Activated gamma-delta T cell treated with Interleukin-2 at 50 U/mL for 16 hours (primary cell): ENCODE results near the gene PRKAG2.

Experiments used
- DNase-seq: peaks from one replicate; pipeline ENCODE4 v3.0.0-alpha.2; 2020

The PRKAG2 gene

GRCh38 chr7:151864081-151864480, 12.8 kb downstream of the PRKAG2 start:
- no peak for DNase-seq

- no peak for DNase-seq
Measured at GRCh38 chr7:151863386-151864079, 13.4 kb downstream of the PRKAG2 start.

DNA sequence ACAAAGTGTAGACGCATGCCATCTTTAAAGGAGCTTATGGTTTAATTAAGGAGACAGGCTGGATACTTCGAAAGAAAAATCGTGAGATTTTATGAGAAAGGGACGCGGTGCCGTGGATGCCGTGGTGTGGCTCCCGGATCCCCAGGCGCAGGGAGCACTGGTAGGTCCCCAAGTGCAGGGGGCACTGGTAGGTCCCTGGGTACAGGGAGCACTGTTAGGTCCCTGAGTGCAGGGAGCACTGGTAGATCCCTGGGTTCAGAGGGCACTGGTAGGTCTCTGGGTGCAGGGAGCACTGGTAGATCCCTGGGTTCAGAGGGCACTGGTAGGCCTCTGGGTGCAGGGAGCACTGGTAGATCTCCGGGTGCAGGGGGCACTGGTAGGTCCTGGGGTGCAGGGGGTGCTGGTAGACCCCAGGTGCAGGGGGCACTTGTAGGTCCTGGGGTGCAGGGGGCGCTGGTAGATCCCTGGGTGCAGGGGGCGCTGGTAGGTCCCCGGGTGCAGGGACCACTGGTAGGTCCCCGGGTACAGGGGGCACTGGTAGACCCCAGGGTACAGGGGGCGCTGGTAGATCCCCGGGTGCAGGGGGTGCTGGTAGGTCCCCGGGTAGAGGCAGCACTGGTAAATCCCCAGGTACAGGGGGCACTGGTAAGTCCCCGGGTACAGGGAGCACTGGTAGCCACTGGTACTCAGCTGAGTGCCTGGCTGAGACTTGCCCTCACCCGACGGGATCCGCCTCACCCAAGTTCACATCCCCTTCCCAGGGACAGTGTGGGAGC, 14.1 kb downstream of the PRKAG2 start:
- DNase-seq = no peak

DNA sequence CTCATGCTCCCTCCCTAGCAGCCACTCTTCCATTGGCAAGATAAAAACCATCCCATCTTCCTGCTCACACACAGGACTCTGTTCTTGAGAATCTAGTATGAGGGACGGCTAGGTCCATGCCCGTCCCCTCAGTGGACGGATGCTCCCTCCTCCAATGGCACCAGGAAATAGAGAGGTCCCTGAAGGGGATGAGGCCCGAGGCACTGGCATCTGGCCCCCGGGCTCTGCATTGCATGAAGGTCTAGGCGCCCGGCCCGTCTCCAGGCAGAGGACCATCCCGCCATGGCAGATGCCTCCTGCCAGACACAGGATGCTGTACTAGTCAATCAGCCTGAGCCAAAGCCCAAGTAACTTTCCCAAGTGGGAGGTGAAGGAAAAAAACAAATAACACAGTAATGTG, 15.0 kb downstream of the PRKAG2 start:
- no peak for DNase-seq

DNA sequence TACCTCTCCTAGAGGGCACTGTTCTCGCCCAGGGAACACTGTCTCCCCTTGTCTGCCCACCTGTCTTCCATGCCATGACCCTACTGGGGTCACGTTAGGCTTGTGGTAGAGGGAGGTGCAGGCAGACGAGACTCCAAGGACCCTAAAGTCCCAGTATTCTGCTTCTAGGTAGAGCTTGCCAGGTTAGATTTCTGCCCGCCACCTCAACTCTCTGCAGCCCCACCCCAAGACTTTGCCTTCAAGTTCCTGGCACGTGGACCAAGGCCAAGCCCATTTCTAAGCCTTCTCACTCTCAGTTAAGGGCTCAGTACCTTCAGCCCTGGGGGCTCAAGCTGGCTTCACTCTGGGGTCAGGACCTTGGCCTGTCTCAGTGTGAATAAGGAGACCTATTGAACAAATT, 16.1 kb downstream of the PRKAG2 start:
- no peak for DNase-seq

DNA sequence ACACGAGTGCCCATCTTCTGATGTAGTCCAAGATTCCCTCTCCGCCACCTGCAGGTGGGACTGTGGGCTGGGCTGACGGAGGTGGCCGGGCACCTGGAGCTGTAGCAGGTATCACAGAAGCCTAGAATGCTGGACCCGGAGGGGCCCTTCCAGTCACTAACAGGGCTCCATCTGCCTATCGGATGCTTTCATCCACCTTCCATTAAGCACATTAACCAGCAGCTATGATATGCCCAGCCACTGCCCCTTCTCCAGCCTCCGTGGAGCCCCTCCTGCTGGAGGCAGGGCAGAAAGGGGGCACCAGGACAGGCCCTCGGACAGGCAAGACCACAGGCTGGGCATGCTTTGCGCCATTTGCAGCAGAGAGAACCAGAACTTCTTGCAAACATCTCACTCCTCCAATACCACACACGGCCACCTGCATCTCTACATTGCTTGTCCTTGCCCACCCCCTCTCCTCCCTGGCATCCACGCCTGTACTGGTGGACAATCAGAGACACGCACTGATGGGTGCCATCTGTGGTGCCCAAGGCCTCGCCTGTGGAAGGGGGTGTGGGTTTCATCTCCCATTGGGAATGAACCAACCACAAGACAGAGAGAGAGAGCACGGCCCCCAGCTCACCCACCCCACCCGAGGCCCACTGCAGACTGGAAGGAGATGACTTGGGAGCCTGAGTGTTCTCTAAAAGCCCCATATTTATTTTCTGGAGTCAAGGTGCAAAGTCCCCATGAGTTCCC, 16.8 kb downstream of the PRKAG2 start:
- DNase-seq = no peak

DNA sequence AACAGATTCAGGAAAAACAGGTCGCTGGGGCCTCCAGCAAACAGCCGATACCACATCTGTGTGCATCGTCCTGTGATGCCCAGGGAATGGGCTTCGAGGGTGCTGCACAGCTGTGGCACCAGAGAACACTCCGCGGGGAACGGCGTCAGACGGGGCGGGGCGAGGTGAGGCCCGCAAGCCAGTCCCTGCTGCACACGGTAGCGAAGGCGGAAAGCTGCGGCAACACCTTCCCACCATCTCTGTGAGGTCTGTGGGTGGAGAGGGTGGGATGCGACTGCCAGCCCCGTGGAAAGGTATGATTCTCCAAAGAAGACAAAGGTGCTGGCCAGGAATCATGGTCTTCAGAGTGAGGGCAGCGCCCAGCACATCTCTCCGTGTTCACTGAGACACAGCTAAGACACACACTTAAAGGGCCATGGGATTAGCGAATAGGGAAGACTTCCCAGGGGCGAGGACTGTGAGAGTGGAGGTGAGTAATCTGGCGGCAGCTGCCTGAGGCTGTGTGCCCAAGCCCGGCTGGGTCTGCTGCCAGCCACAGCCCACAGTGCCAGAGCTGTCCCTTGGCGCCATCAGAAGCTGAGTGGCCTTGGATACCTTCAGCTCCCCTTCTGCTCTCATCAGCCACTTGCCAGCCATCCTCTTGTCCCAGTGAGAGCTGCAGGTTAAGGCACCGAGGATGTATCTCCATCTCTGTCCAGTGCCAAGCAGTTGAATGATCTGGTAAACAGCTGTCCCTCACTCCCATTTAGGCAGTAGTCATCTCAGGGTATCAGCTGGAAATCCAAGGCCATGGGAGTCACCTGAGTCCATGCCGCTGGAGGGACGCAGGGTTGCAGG, 17.6 kb downstream of the PRKAG2 start:
- DNase-seq = no peak

GRCh38 chr7:151858456-151858855, 18.5 kb downstream of the PRKAG2 start:
- no peak for DNase-seq

GRCh38 chr7:151857866-151858450, 19.0 kb downstream of the PRKAG2 start:
- DNase-seq = no peak

- no peak for DNase-seq
Measured at GRCh38 chr7:151857412-151857811, 19.5 kb downstream of the PRKAG2 start.

GRCh38 chr7:151856516-151856915, 20.4 kb downstream of the PRKAG2 start:
- DNase-seq = no peak

DNA sequence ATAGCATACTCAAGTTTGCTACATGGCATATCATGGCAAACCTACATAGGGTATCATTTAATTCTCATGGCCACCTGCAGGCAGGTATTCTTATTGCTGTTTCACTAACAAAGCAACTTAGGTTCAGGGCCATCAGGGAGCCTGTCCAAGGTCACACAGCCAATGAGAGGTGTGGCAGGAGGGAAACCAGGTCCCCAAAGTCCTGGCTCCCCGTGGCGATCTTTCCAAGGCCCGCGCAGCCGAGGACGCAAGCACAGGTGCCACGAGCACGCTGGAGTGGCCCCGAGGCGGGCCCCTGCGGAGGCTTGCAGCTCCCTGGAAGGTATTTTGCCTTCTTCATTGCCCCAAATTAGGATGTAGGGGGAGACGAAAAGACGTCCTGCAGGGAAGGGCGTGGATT, 20.8 kb downstream of the PRKAG2 start:
- DNase-seq = no peak

DNA sequence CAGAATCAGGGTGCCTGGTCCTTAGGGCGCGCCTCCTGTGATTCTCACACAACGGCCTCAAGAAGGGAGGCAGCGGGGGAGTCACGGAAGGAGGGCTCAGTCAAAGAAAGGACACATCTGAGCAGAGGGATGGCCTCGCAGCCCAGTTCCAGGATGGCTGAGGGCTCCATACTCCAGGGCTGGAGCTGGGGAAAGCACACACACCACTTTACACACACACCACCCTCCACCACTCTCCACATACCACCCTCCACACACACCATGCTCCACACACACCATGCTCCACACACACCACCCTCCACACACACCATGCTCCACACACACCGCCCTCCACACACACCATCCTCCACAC, 22.2 kb downstream of the PRKAG2 start:
- DNase-seq = no peak

DNA sequence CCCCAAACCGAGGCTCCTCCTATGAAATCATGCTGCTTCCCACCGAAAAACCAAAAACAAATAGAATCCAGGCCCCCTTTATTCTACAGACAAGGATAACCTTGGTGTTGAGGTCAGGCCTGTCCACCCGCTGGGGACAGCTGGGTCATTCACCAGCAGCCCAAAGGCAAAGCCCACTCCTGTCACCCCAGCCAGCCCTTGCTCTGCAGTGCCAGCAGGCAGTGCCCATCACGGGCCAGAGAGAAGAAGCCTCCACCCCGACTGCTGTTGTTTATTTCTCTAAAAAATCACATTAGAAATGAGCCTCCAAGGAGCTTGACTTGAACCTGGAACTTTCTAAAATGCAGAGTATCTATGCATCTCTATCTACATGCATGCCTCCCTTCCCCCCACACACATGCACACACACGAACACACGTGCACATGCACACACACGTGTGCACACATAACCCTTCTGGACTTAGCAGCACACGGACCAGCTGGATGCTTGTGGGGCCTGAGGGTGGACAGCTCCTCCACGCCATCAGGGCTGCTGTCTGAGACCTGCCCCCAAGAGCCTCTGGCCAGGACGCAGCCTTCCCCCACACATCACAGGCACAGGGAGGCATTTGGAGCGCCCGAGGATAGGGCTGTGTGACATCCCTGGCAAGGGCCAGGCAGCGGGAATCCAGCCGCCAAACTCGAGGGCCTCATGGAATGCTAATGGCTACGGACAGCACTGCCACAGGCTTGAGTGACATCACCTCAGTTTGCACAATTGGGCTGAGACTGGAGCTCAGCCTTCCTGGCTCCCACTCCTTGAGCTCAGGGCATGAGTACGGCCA, 22.8 kb downstream of the PRKAG2 start:
- DNase-seq = no peak

GRCh38 chr7:151852486-151853396, 24.2 kb downstream of the PRKAG2 start:
- DNase-seq = no peak

- no peak for DNase-seq
Measured at GRCh38 chr7:151851782-151852181, 25.1 kb downstream of the PRKAG2 start.

DNA sequence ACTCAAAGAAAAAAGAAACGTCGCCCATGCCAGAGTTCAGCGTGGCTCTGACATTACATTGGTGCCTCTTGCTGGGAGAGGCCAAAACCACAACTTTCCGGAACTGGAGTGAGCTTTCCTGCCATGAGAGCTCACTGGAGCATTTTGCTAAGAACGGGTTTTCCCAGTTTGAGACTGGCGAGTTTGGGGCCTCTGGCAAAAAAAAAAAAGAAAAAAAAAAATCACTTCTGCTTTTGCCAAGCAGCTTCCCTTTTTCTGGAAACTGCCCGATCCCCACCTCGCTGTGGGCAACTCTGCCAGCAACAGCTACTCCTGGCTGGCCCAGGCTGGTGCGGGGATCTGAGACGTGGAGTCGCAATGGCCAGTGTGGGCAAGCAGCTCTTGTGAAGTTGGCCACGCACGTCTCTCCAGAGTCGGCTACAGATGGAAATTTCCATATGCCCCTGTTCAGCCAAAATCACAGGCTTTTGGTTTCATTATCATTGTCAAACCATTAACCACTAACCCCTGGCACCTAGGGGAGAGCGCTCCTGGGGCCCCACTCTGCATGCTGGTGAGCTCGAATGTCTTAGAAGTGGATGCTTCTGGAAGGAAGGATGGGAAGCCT, 25.7 kb downstream of the PRKAG2 start:
- no peak for DNase-seq

GRCh38 chr7:151850491-151851124, 26.3 kb downstream of the PRKAG2 start:
- no peak for DNase-seq

DNA sequence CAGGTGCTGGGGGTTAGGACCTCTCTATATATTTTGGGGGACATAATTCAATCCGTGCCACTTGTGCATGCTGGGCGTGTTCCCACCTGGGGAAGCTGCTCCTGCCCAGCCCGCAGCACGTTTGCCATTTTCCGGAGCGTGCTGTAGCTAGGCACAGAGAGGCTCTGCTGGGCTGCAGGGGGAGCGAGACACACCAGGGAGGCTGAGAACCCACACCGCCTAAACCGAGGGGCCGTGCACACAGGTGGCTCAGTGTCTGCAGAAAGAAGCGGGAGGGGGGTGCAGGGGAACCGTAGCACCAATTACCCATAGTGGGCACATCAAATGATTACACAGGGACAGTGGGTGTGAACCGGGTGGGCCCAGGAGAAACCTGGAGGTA, 27.0 kb downstream of the PRKAG2 start:
- no peak for DNase-seq
